Calu3 (cell line): ENCODE measurements around the gene CD52. TPM values are rescaled to one million over a fixed set of nuclear protein-coding genes. Genes with fewer than 3 reads are reported as not detected.

Source experiments
- BruUV-seq: library from RNA; stranded (reverse); fragments of 400-500 nt; replicated peaks from 2 replicates; lab custom pipeline; 2021; lab: Mats Ljungman, UMichigan
- CTCF ChIA-PET: fragments of 300-600 bp; sonication (Branson Sonifier 250); formaldehyde crosslinking; loops from one replicate; lab custom pipeline; 2022; ENCODE audit warnings: antibody characterized with exemption; lab: Charles Lee
- DNase-seq: peaks from one replicate; pipeline ENCODE4 v3.0.0; 2022
- H3K27ac Mint-ChIP-seq: one replicate; pipeline ENCODE4 v1.8.0; 2022; ENCODE audit warnings: mixed read lengths; ENCODE audit not compliant: unreplicated experiment
- H3K27me3 Mint-ChIP-seq: one replicate; pipeline ENCODE4 v1.8.0; 2022; ENCODE audit warnings: mixed read lengths; ENCODE audit not compliant: unreplicated experiment
- H3K36me3 Mint-ChIP-seq: one replicate; pipeline ENCODE4 v1.8.0; 2022; ENCODE audit warnings: mild to moderate bottlenecking, moderate library complexity, mixed read lengths; ENCODE audit not compliant: insufficient read depth, unreplicated experiment
- H3K4me1 Mint-ChIP-seq: one replicate; pipeline ENCODE4 v1.8.0; 2022; ENCODE audit warnings: mild to moderate bottlenecking, low read depth, mixed read lengths; ENCODE audit not compliant: unreplicated experiment
- H3K4me3 Mint-ChIP-seq: one replicate; pipeline ENCODE4 v1.8.0; 2022; ENCODE audit warnings: mild to moderate bottlenecking, low read depth, moderate library complexity, mixed read lengths; ENCODE audit not compliant: unreplicated experiment
- H3K9me3 Mint-ChIP-seq: one replicate; pipeline ENCODE4 v1.8.0; 2022; ENCODE audit warnings: low read depth, mixed read lengths; ENCODE audit not compliant: unreplicated experiment
- CTCF ChIP-seq: fragments of 200-600 bp; IDR thresholded peaks from one replicate; pipeline ENCODE4 v1.8.0; 2022; ENCODE audit warnings: antibody characterized with exemption; ENCODE audit not compliant: unreplicated experiment
- intact Hi-C: fragments of 100-400 bp; cut with micrococcal nuclease; formaldehyde crosslinking; loops from one replicate; pipeline ENCODE4 v1.10.0; 2022; ENCODE audit not compliant: unreplicated experiment
- total RNA-seq: library from RNA; stranded (reverse); gene quantifications from 2 replicates; pipeline ENCODE4 v1.2.3, GENCODE V29; 2022

Gene CD52
- total RNA-seq, 1 experiment from 2014 or later = not detected

- no peaks in the 10 kb centered on the region for H3K9me3 Mint-ChIP-seq
- intact Hi-C loops = loop anchor here (5.0 to 10.0 kb wide), 2 partner anchors 85 to 117 kb away; no protein-coding TSS in a partner anchor
- peaks cover 60% of the 10 kb centered on the region for H3K4me1 Mint-ChIP-seq
- TF ChIP-seq CTCF = no peak
- peaks cover 65% of the 10 kb centered on the region for H3K36me3 Mint-ChIP-seq
- H3K27me3 Mint-ChIP-seq = no peaks in the 10 kb centered on the region
- BruUV-seq = no TSS peak
- CTCF ChIA-PET = interaction anchor here (0.5 to 1.3 kb wide), 4 partner anchors 21 to 114 kb away, joined by 3 to 6 read pairs (median 3); partner anchors contain the start of gene ZNF593
- DNase-seq = no peak
- no peak overlapping the region for H3K4me3 Mint-ChIP-seq
- no peak overlapping the region for H3K27ac Mint-ChIP-seq
Measured at GRCh38 chr1:26277719-26278118, 40.0 kb upstream of the CD52 start.

GRCh38 chr1:26278303-26278702, 39.5 kb upstream of the CD52 start:
- TF ChIP-seq CTCF = no peak
- intact Hi-C loops = loop anchor here (5.0 to 10.0 kb wide), 2 partner anchors 84 to 116 kb away; no protein-coding TSS in a partner anchor
- no peak for DNase-seq
- CTCF ChIA-PET = interaction anchor here (0.5 to 1.3 kb wide), 3 partner anchors 21 to 113 kb away, joined by 3 to 6 read pairs (median 3); no protein-coding TSS in a partner anchor
- Mint-ChIP-seq H3K9me3 (no peaks in the 10 kb centered on the region), H3K27ac (peak overlapping the region; percentile 92), H3K4me3 (peak overlapping the region; percentile 38), H3K27me3 (no peaks in the 10 kb centered on the region), H3K4me1 (peaks cover 60% of the 10 kb centered on the region), H3K36me3 (peaks cover 68% of the 10 kb centered on the region)
- BruUV-seq = no TSS peak

GRCh38 chr1:26278724-26279455, 38.9 kb upstream of the CD52 start:
- Mint-ChIP-seq H3K27ac (peak overlapping the region; percentile 92), H3K27me3 (no peaks in the 10 kb centered on the region), H3K9me3 (no peaks in the 10 kb centered on the region), H3K4me1 (peaks cover 60% of the 10 kb centered on the region), H3K4me3 (peak overlapping the region; percentile 81), H3K36me3 (peaks cover 73% of the 10 kb centered on the region)
- CTCF ChIA-PET = interaction anchor here (1.0 to 1.2 kb wide), 2 partner anchors 113 to 138 kb away, joined by 3 read pairs; no protein-coding TSS in a partner anchor
- intact Hi-C loops = loop anchor here (5.0 to 10.0 kb wide), 2 partner anchors 83 to 116 kb away; no protein-coding TSS in a partner anchor
- TF ChIP-seq CTCF = no peak
- no peak for DNase-seq
- BruUV-seq = TSS peak; percentile 71

- H3K4me1 Mint-ChIP-seq = peaks cover 58% of the 10 kb centered on the region
- peak within 1 kb of the TSS; percentile 92 for H3K27ac Mint-ChIP-seq
- peak within 1 kb of the TSS; percentile 81 for H3K4me3 Mint-ChIP-seq
- intact Hi-C loops = loop anchor here (5.0 to 10.0 kb wide), 2 partner anchors 83 to 115 kb away; no protein-coding TSS in a partner anchor
- H3K27me3 Mint-ChIP-seq = no peaks in the 10 kb centered on the region
- no TSS peak for BruUV-seq
- no peak for TF ChIP-seq CTCF
- no peaks in the 10 kb centered on the region for H3K9me3 Mint-ChIP-seq
- CTCF ChIA-PET = interaction anchor here (0.5 to 1.2 kb wide), 4 partner anchors 19 to 137 kb away, joined by 3 to 4 read pairs (median 3); no protein-coding TSS in a partner anchor
- peak; percentile 82 for DNase-seq
- H3K36me3 Mint-ChIP-seq = peaks cover 70% of the 10 kb centered on the region
Measured at GRCh38 chr1:26279456-26280332, 38.1 kb upstream of the CD52 start, which contains the start of gene SH3BGRL3. SH3BGRL3 (plus strand) TSS chr1:26280086; CDS start chr1:26280156, 70 bp downstream.
